GM19328 (cell line): Measurements from ENCODE around the gene ESR2.
"Not testable (repeated sequence)": the region's sequence is repeated elsewhere in the genome, so short reads cannot be mapped to it uniquely, and the experiment has no call there.

Source experiments
- ATAC-seq: cut with Tn5 transposase; IDR thresholded peaks from one replicate; pipeline ENCODE4 v1.9.1; 2021; ENCODE audit warnings: mild to moderate bottlenecking, moderate library complexity; ENCODE audit not compliant: unreplicated experiment

ESR2 gene

DNA sequence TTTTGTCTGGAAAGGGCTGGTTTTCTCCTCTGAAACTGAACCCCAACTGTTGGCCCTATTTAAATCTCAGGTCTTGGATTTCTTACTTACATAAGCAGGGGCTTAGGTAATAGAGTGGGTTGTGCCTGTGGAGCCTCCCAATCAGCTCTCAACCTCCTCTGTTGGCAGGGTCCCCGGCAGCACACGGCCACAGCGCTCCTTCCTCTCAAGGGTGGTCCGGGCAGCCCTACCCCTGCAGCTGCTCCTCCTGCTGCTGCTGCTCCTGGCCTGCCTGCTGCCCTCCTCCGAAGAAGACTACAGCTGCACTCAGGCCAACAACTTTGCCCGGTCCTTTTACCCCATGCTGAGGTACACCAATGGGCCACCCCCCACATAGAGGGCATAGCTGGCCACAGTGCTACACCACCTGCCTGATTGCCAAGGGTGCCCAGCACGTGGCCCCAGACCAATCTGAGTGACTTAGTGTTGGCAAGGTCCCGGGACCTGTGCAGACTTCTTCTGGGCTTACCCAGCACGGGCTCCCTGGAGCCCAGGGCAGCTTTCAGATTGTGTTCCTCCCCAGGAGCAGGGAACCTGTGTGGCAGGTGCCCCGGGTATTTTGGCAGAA lies 68.9 kb downstream of the ESR2 start:
- ATAC-seq: no peak

DNA sequence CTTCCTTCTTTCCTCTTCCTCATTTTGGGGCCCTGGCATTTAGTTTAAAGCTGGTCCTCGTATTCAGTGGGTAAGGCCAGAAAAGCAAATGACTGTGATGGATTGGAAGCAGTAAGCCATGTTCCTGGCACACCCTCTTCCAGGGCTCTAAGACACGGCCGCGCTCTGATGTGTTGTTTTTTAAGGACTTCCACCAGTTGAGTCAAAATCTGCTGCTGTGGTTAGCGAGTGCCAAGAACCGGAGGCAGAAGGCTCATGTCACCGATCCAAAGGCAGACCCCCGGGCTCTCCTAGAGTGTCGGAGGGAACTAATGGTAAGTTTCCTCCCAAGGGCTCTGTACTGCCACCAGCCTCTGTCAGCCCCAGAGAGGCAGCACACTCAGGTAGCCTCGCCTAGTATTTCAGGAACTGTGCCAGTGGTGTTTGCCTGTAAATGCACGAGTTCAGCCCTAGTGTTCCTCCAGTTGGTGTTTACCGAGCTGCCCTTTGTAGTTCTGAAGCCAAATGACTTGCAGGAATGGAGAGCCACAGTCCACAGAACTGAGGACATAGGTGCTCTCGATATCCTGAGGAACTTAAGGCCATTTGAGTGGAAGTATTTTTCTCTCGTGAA lies 72.7 kb downstream of the ESR2 start:
- no peak for ATAC-seq

DNA sequence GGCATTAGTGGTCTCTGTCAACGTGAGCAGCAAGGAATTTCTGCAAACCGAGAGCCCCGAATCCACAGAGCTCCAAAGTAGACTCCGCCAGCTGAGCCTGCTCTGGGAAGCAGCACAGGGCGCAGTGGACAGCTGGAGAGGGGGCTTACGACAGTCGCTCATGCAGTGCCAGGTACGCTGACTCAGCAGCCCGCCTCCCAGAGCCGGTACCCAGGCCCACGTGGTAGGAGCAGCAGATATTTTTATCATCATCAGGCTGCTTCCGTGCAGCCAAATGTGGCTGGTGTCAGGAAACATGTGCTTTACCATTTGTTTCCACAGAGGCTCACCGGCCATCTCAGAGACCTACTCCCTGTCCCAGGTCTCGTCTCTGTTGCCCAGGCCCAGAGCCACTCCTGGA lies 73.7 kb downstream of the ESR2 start:
- no peak for ATAC-seq

DNA sequence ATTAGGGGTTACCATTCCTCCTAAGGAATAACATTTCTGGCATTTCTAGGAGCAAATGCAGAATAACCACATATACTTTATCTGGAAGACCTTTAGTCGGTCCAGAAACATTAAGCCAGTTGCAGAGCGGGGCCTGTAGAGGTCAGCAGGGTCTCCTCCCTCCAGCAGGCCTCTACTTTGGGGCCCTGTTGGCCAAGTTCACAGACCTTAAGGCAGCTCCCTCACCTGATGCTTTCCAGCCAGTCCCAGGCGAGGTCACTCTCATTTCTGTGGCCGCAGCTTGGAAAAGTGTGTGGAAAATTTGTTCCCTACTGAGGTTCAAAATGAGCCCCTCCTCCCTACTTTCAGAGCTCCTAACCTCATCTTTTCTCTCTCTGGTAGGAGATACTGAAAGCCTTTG lies 74.1 kb downstream of the ESR2 start:
- no peak for ATAC-seq

DNA sequence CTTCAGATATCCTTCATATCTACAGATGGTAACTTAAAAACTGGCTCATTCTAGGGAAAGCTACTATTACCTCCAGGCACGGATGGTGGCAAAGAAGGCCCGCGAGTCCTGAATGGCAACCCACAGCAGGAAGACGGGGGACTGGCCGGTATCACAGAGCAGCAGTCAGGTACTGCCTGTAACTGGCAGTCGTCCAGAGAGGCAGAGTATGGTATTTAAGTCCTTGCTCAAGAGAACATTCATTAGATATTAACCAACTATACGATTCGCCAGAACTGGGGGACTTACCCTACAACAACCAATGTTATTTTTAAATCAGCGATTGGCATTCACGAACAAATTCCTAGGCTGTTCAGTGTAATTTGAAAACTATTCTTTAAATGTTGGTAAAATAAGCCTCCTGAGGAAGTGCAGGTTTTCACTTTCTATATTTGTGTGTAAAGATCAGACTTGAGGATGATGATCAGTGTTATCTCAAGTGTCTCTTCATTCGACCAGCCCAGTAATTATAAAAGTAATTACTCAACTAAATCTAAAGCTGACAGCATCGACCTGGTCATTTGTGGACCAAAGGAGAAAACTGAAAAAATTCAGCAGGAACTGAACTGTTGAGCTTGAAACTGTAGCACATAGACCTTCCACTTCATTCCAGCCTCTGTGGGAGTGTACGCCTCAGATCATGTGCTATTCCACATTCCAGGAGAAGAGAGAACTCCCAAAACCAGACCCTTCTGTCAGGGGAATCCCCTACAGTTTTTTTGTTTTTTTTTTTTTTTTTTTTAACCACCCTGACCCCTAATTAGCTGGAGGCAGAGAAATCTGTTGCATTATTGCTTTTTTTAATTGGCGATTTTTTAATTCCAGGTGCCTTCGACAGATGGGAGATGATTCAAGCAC lies 75.6 kb downstream of the ESR2 start:
- ATAC-seq: no peak

DNA sequence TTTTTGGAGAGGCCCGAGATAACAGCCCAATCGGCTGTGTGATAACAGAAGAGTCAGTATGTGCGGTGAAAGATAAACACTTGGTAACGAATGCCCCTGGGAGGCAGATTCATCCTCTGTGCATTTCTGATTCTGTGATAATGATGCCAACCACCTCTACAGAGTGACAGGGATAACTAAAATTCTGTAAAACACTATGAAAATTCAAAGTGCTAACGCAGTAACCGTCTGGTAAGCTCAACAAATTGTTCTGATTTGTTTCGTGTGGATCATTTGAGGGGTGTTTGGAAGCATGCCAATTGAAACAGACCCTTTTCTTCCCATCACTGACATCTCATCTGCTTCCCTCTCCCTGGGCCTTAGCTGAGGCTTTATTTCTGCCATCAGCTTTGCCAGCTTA lies 76.3 kb downstream of the ESR2 start:
- ATAC-seq: no peak

DNA sequence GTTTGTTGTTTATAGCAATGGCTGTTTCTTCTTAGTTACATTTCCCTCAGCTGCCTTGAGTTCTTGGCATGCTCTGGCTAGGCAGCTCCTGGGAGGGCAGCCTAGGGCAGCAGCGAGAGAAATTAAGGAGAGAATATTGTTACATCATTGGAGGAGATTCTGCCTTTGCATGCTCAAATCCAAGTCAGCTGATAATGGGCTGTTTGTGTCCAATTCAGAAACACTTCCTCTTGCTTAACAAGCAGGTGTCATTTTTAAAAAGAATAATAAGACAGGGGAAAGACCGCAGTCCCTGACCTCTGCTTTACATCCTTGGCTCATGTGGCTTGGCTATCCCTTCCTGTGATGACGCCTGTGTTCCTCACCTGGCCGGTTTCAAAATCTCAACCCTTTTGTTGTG lies 76.9 kb downstream of the ESR2 start:
- ATAC-seq: no peak

DNA sequence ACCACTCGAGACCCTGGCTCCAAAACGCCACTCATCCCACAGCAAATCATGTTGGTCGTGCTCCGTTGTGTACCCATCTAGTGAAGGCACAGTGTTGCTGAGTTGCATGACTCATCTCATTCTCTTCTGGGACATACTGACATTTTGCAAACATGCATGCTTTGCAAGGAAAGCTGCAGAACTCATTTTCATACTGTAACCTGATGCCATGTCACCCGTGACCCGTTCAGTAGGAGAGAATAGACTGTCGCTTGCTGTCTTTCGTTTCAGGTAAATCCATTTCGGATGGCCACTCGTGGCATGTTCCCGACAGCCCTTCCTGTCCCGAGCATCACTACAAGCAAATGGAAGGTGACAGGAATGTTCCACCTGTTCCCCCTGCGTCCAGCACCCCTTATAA lies 78.2 kb downstream of the ESR2 start:
- no peak for ATAC-seq

DNA sequence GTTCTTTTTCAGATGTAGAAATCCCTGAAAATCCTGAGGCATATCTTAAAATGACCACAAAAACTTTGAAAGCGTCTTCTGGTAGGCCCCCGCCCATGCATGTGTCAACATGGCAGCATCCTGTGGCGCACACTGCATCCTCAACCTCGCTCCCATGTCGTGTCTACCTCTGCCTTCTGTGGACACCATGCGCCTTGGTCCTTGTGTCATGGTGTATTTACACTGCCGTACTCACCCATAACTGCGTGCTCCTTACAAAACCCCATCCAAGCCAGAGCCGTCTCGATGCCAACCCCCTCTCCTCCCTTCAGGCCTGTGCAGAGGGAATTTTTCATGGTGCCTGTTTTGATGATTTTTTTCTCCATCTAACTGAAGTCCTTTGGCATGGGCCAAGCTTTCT lies 78.9 kb downstream of the ESR2 start:
- no peak for ATAC-seq

DNA sequence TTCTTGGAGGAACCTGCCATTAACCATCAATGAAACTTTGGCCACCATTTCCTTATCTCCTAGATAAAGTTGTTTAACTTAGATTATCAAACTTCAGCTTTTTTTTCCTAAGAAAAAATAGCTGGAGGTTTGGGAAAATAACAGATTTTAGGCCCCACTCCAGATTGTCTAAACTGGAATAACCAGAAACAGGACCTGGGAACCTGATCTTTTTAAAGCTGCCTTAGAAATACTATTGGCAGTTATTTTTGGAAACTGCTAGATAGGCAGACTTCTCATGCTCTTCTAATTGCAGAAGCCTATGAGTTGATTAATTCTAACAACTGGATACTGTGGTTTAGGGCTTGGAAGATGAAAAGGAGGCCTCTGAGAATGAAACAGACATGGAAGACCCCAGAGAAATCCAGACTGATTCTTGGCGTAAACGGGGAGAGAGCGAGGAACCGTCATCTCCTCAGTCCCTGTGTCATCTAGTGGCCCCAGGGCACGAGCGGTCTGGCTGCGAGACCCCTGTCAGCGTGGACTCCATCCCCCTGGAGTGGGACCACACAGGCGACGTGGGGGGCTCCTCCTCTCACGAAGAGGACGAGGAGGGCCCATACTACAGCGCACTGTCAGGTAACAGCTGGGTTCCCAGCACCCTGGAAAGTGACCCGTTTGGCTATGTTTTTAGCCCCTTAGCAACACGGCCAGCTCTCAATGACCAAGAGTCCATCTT lies 80.2 kb downstream of the ESR2 start:
- ATAC-seq: no peak

DNA sequence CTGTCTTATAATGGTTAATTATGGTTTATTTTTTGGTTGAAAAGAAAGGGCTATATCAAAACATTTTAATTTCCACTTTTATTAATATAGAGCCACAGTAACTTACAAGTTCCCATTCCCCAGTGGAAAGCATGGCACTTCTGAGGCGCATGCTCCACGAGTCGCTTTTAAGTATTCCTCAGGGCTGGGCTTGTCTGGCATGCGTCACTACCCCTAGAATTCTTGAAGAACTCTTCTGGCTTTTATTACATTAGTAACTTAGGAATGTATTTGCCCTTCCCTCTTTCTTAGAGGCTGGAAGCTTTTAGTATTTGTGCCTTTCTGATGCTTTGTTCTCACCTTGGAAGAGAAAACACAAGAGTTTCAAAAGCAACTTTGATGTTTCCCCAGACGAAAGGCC lies 81.1 kb downstream of the ESR2 start:
- no peak for ATAC-seq

DNA sequence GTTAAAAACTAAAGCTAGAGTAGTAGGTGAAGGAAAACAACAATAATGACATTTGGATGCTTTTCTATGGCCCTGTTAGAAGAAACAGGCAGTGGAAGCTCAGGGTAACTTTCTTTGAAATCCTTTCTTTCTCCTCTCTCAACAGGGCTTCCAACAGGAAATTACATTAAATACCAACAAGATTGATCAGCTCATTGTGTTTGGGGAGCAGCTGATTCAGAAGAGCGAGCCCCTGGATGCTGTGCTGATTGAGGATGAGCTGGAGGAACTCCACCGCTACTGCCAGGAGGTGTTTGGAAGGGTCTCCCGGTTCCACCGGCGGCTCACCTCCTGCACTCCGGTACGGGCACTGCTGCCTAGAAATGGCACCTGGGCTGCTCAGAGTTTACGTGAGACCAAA lies 81.5 kb downstream of the ESR2 start:
- no peak for ATAC-seq

DNA sequence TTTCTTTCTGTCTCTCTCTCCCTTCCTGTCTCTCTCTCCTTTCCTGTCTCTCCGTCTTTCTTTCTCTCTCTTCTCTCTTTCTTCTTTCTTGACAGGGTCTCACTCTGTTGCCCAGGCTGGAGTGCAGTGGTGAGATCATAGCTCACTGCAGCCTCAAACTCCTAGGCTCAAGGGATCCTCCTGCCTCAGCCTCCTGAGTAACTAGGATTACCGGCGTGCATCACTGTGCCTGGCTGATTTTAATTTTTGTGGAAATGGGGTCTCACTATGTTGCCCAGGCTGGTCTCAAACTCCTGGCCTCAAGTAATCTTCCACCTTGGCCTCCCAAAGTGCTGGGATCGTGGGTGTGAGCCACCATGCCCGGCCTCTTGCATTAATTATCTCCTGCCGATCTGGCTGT lies 83.3 kb downstream of the ESR2 start:
- ATAC-seq: not testable (repeated sequence)

DNA sequence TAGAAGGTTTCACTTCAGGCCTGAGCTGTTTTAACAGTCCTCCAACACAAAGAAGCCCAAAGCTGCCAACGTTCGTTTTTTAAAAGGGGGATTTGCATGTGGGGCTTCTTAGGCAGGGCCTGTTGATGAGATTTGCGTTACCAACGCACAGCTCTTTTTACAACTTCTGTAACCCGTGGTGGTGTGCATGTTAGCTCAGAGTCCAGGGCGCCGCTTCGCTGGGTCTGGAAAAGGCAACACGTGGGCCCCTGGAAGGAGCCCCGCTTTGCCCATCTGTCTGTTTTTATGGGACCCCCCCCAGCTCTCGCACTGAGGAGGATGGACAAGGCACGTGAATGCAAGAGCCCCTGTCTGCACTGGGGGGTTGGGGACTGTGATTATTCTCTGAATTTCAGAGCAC lies 84.0 kb downstream of the ESR2 start:
- ATAC-seq: no peak

DNA sequence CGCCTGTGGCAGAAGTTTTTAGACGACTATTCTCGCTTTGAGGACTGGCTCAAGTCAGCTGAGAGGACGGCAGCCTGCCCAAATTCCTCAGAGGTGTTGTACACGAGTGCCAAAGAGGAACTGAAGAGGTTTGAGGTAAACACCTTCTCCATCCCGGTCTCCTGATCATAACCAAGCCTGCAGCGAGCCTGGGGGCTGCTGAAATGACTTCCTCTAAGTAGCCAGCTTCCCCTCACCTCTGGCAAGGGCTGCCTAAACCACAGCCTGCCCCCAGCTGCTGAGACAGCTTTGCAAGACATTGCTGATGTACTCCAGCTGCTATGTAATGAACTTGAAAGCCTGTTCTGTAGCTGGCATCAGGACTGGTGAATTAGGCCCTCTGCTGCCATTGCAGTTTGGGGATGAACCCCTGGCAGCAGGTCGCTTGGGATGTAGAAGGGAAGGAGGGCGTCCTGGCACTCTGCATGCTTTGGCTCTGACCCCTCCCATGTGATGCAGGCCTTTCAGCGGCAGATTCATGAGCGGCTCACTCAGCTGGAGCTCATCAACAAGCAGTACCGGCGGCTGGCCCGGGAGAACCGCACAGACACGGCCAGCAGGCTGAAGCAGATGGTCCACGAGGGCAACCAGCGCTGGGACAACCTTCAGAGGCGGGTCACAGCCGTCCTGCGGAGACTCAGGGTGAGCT lies 84.6 kb downstream of the ESR2 start:
- no peak for ATAC-seq

DNA sequence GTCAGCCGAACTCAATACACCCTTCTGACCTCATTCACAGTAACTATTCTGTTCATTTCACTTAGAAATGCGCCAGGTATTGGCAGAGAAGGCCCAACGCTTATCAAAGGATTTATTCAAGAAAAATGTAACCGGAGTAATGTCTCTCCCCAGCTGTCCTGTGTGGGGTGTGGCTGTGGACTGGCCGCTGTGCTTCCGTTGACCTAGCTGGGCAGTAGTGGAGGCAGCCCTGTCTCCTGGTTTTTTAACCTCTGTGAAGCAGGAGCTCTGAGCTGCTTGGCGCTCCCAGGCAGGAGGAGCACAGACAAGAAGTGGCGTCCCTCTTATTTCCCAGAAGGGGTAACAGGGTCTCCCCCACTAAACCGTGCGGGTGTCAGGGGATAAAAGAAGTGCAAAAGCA lies 85.2 kb downstream of the ESR2 start:
- ATAC-seq: no peak

DNA sequence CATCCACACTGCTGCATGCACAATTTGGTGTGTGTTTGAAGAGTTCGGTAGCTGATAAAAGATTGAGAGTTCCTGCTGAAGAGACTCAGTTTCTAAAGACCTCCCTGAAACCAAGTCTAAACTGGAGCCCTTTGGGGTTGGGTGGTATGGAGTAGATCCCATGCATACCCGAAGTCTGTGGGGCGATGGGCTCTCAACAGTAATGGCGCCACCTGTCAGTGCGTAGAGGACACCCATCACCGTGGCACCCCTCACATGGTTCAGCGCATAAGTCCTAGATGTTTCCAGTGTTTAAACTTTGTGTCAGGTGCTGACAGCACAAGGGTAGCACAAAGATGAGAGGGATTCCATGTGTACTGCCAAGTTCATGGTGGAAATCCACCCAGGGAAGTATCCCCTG lies 85.9 kb downstream of the ESR2 start:
- ATAC-seq: no peak

DNA sequence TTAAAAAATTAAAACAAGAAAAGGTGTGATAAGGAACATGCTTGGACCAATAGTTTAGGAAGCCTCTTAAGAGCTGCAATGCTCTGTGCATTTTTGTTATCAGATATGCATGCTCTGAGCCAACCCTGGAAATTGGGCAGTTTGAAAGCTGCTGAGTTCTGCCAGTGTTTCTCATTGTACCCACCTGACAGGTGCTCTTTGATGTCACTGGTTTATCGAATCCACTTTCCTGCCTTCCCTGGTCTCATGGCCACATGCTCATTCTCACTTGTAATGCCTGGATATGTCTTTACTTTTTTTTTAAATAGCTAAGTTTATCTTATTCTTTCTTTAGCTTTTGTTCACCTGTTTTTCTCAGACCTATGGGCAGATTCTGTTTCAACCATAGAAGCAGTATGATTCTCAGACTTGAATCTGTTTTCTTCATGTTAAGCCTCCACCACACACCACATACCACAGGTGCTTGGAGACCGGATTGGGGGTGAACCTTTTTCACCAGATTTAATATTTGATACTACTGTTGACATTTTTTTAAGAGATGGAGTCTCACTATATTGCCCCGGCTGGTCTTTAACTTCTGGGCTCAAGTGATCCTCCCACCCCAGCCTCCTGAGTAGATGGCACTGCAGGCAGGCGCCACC lies 90.7 kb downstream of the ESR2 start:
- no peak for ATAC-seq

DNA sequence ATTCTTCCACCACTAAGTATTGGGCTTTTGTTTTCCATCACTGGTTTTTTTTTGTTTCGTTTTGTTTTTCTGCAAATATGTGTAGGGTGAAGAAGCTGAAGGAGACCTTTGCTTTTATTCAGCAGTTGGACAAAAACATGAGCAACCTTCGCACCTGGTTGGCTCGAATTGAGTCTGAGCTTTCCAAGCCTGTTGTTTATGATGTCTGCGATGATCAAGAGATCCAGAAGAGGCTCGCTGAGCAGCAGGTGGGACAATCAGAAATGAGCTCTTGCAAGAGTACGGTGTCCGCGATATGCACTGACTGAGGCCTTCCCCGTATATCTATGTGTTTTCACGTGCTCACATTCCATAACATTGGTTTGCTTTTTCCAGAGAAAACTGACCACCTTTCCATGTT lies 91.5 kb downstream of the ESR2 start:
- ATAC-seq: no peak

DNA sequence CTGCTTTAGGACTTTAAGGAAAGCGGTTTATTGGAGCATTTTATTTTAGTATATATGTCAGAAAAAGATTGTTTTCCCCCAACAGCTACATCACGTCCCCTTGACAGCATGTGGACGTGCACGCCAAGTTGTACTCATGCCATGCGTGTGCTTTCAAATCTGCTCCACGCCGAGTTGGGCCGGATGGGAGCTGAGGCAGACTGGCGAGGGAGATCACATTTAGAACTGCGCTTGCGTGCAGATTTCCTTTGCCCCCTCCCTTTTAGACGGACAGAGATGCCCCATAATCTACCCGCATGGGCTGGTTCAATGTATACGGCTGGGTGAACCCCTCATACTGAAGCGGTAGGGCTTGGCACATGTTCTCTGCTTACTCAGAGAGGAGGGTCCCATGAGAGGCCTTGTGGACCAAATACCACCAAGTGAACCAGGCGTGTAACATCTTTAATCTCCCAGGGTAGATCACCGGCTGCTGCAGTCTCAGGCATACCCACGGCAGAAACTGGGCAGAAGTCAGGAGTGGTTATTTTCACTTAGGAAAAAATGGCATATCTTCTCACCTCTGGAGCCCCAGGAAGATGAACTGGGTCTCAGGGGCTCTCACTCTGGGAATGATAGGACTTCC lies 92.1 kb downstream of the ESR2 start:
- no peak for ATAC-seq
